NCI-H345 treated with DMSO at 0.1 percent for 48 hours (cell line): ENCODE results near the gene CLCNKA.
"Not testable (repeated sequence)": the region's sequence is repeated elsewhere in the genome, so short reads cannot be mapped to it uniquely, and the experiment has no call there.

Experiments
- DNase-seq: peaks from one replicate; lab custom pipeline; 2025; ENCODE audit not compliant: unreplicated experiment; lab: John Stamatoyannopoulos, UW

Gene CLCNKA

DNA sequence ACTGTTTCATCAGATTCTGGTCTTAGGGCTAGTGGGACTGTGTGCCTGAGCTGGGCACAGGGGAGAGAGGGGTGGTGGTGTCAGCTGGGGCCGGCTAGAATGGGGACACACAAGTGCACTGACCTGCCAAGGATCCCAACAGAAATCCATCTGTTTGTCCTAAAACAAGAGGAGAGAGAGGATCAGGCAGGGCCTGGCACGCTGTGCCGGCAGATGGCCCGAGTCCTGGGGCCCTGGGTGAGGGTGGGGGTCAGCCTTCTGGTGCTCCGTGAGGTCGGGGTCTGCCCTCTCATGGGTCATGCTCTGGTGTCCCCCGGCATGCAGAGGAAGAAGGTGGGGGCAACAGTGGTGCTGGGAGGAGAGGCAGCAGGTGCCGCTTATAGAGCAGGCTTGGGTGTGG is 18.0 kb downstream of the CLCNKA start:
- DNase-seq = not testable (repeated sequence)

DNA sequence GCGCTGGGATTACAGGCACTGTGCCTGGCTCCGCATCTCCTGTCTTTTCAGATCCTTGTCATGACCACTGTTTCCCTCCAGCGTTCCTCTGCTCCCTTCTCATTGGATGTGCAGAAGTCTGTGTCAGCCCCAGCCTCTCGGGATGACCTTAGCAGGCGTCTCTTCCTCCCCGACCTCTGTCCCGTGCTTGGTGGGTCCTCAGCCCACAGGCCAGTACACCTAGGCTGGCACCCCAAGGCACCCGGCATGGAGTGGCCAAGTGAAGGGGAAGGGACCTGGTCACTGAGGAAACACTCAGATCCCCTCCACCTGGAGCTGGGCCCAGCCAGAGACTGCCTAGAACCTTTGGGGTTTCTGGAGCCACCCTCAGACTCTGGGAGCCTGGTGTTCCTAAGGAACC is 19.4 kb downstream of the CLCNKA start:
- no peak for DNase-seq

DNA sequence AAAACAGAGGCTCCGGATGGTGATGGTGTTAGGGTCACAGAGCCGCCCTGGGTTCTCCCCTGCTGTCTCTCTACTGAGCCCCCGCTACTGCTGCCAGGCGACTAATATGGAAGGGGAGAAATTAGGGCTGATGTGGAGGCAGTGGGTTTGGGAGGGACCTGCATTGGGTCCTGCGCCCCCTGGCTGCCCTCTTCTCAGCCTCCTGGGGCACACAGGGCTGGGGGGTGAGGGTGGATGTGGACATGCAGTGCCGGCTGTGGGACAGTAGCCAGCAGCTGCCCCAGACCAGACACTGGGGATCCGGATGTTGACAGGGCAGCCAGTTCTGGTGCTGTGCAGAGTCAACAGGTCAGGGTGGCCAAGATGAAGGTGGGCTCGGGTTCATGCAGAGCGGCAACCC is 20.3 kb downstream of the CLCNKA start:
- DNase-seq = no peak

DNA sequence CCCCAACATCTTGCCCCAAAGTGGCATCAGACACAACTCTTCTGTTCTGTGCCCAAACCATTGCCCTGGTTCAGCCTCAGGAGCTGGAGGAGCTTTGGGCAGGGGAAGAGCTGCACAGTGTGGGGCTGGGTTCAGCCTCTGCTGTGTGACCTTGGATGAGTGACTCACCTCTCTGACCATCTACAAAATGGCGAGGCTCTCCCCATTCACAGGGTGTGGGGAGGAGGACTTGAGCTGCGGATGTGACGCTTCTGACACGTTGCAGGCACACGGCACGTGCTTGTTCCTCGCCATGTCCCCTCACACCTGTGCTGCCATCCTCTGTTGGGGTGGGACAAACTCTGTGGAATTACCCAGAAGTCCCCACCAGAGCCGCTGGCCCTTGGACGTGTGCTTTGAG is 20.8 kb downstream of the CLCNKA start:
- DNase-seq = not testable (repeated sequence)

DNA sequence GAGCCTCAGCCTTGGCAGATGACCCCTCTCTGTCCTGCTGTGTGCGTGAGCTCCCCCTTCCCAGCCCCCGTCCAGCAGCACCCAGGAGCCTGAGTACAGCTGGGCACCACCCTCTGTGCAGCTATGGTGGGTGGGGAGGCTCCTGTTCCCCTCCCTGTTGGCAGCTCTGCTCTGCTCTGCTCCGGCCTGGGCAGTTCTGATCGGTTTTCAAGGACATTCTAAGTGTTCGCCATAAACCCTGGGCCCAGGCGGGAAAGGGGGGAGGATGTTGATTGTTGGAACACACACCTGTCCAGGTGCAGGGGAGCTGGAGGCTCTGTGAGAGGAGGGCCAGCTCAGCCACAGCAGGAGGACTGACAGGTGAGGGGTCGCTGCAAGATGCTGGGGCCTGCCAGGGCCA is 21.7 kb downstream of the CLCNKA start, which contains the start of gene CLCNKB:
CLCNKB (plus strand) TSS at position 262 of the 400 bp plus-strand sequence. CDS start 711 bp downstream, outside the sequence.
- no peak for DNase-seq

DNA sequence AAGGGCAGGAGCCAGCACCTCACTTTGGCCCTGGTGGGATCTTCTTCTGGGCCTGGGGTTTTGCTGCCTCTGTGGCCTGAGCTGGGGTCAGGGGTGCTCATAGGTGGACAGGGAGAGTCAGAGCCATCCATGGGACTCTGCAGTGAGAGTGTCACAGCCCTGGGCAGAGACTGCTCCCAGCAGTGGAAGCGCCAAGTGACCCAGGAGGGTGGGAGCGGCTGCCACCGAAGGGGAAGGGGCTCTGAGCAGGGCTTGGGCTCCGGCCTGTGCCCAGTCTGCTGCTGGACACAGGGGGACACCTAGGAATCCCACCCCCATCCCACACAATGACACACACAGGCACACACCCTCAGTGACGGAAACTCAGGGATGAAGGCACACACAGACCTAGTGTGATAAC is 22.1 kb downstream of the CLCNKA start:
- DNase-seq = no peak

DNA sequence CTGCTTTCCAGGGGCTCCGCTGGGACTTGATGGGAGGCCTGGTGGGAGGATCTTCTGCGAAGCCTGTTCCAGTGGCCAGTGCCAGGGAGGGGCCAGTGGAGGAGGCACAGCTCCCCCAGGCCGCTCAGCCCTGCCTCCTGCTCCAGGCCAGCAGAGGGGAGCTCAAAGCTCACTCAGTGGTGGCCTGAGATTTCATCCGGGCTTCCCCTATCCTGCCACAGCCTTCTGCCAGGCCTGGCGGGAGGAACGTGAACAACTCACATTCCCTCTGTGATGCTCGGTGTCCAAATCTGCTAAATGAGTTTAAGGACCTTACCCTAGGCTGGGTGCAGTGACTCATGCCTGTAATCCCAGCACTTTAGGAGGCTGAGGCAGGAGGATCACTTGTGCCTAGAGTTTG is 25.0 kb downstream of the CLCNKA start:
- no peak for DNase-seq

DNA sequence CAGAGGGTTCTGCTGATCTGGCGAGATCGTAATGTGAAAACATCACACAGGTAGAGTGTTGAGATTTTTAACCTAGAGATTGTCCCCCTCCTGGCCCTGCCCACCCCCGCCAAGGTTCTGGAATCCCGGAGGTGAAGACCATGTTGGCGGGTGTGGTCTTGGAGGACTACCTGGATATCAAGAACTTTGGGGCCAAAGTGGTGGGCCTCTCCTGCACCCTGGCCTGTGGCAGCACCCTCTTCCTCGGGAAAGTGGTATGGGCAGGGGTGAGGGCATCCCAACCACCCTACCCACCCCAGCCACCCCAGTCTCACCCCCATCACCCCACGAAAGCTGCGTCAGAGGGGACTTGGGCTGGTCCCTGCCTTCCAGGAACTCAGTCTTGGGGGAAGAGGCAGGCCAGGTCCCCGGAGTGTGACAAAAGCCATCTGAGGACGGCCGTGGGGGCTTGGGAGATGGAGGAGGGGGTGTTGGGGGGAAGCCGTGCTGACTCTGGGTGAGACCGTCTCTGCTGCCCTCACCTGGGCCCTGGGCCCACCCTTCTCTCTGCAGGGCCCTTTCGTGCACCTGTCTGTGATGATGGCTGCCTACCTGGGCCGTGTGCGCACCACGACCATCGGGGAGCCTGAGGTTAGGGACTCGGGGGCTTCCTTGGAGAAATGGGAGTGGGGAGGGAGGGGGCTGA is 26.1 kb downstream of the CLCNKA start:
- no peak for DNase-seq

DNA sequence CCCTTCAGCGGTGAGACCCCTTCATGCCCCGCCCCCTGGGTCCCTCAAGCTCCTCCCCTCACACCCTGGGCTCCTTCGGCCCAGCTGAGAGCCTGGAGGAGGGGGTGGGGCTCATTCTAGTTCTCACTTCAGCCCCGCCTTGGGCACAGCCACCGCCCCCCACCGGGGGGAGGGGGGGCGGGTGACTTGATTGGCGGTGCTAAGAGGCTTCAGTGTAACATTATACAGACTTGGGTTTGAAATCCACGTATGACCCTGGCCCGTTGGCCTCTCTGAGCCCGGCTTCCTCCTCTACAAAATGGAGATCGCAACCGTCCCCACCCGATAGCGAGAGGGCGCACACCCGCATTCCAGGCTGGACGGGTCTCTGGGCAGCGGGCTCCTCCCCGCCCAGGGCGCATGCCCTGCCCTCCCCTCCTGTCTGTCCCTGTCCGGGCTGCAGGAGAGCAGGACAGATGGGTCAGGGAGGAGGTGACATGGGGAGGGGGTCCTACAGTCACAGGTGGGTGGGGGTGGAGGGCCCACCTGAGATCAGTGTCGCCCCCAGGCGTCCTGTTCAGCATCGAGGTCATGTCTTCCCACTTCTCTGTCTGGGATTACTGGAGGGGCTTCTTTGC is 26.8 kb downstream of the CLCNKA start:
- no peak for DNase-seq

DNA sequence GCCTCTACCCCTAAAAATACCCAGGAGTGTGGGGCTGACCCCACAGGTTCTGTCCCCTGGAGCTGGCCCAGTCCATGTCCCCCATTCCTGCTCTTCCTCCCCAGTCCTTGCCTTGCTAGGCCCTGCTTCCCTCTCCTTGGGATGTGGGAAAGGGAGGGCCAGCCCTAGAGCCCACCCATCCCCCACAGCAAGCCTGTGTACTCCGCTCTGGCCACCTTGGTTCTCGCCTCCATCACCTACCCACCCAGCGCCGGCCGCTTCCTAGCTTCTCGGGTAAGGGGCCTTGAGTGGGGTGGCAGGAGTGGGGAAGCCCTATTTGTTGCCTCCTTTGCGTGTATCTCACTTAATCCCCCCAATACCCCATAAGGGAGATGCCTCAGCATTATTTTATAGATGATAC is 28.5 kb downstream of the CLCNKA start:
- DNase-seq = no peak

DNA sequence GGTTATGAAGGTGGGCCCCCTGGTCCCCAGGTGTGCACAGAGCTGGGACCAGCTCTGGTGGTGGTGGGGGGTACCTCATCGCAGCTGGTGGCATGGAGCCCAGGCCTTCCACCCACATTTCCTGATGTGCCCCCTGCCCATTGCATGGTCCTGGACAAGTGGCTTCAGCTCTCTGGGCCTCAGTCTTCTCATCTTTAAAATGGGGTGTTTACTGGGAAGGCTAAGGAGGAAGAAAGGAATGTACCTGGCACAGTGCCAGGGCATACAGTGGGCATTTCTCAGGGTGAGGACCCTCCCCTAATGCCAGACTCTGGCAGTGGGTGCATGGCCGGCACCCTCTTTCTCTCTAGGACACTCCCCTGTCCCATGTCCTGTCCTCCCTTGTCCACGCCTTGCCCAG is 29.2 kb downstream of the CLCNKA start:
- no peak for DNase-seq

DNA sequence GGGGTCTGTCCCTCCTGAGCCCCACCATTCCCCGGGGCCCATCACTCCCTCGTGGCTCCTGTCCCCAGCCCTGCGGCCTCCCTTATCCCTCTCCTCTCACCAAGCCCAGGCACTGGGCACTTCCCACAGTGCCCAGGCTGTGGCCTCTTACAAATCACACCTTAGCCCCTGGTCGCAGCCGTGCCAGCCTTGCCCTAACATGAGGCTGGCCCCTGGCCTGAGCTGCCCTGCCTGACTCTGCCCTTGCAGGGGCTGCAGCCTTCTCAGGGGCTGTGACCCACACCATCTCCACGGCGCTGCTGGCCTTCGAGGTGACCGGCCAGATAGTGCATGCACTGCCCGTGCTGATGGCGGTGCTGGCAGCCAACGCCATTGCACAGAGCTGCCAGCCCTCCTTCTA is 30.1 kb downstream of the CLCNKA start:
- not testable (repeated sequence) for DNase-seq

DNA sequence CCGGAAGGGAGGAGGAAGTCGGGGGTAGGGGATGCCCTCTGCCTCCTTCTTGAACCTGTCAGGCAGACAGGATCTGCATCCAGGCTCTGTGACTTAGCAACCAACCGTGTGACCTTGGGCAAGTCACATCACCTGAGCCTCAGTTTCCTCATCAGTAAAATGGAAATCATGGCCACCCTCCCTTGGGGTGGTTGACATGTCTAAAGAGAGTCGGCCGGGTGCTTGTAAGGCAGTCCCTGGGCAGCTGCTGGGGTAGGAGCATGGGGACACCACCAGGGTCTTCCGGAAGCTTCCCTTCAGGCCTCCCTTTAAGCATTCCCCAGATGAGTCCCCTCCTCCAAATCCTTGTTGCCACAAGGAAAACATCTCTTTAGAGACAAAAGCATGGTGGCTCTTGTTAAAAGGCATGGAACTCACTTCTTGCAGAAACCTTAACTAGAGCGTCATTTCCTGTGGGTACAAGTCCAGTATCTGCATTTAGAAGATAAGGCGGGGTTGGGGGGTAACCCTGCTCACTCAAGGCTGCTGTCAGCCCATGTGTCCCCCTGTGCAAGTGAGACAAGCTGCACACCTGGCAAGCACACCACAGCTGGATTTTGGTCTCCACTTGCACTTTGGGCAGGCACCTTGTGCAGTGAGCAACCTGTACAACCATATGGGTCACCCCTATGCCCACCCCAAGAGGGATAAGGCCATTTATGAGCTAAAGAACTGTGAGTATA is 32.1 kb downstream of the CLCNKA start:
- no peak for DNase-seq

DNA sequence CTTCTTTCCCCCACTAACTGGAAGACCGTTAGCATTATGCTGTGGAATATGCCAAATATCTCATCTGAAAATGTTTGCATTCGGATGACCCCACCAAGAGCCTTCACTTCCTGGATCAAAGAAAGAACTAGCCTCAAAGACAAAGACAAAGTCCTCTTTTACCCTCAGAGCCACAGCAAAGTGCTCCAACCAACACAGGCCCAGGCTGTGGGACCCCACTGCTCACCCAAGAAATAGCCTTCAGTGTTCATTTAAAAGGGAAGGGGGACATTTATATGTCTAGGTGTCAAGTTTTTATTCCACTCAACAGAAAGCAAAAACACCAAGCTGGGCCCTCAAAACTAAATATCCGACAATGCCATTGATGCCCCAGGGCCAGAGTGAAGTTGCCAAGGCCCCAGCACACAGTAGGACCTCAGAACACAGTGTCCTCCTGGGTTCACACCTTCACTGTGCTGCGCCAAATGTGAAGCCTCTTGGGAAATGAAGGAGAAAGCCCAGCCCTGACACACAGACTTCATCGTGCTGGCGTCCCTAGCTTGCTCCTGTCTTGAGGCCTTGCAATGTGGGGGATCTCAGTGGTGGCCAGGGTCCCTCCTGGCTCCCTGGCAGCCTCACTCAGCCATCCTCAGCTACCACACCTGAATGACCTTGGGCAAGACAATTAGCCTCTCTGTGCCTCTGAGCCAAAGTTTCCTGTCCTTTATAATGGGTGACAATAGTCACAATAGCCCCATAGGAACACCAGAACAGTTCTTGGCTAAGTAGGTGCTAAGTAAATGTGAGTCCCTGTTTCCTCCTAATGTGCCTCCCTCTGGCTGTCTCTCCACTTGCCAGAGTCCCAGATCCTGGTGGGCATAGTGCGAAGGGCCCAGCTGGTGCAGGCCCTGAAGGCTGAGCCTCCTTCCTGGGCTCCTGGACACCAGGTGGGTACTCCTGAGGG is 33.0 kb downstream of the CLCNKA start:
- DNase-seq = no peak

DNA sequence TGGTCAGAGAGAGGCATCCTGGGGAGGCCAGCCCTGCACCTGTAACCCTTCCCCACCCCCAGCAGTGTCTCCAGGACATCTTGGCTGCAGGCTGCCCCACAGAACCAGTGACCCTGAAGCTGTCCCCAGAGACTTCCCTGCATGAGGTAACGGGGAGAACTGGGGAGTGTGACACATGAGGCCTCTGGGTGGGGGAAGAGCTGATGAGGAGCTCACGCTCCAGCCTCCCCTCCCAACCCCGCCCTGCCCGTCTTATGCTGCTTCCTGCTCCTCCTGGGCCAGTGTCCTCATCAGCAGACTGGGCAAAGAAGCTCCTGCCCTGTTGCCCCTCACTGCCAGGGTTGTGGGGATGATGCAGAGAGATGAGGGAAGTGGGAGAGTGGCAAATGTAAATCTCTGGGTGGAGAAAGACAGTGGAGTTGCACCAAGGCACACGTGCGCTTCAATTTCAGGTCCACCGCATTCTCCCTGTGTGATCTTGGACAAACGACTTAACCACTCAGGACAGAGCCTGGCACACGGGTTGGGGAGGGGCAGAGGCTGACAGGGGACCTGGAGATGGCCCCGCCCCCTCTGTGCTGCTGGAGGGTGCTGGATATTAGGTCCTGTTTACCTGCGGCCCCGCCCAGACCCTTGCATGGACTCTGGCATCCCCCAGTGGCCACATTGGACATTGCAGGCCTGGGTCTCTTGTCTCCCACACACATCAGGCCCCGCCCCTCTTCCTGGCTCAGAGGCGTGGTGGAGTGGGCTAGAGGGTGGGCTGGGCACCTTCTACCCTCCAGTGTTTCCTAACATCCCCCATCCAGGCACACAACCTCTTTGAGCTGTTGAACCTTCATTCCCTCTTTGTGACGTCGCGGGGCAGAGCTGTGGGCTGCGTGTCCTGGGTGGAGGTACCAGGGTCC is 34.0 kb downstream of the CLCNKA start:
- DNase-seq = peak; percentile 78

DNA sequence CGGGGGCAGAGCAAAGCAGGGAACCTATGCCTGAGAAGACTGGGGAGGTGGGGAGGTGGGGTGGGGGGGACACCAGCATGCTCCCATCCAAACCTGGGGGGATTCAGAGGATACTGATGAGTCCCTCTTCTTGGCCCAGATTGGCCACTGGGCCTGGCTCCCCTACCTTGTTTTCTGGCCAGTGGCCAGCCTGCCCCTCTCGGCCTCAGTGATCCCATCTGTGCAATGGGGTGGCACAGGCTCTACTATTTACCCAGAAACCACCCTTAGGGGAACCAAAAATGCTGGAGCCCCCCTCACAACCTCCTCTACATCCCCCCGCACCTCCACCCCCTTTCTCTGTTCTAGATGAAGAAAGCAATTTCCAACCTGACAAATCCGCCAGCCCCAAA is 34.7 kb downstream of the CLCNKA start:
- DNase-seq = not testable (repeated sequence)

DNA sequence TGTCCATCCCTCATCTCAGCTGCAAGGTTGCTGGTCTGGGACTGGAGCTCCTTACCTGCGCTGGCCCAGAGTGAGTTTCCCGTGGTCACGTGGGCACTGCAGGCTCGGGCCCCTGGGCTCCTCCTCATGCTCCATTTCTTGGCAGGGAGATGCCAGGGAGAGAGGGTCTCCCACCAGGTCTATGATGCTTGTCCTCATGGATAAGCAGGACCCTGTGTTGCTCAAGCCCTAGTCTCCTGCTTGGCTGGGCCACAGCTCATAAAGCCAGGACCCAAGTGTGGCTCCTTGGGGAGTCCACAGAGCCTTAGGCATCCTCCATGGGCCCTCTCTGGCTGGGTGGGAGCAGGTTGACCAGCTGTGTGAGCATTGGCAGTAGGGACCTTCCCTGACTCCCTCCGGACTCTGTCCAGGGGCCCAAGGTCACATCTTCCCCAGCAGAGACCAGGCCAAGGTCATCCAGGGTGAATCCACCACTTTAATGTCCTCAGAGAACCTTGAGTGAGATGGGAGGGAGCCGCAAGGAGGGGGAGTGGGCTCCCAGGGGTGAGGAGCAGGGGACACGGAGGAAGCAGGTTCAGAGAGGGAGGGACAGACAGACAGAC is 35.6 kb downstream of the CLCNKA start:
- not testable (repeated sequence) for DNase-seq

DNA sequence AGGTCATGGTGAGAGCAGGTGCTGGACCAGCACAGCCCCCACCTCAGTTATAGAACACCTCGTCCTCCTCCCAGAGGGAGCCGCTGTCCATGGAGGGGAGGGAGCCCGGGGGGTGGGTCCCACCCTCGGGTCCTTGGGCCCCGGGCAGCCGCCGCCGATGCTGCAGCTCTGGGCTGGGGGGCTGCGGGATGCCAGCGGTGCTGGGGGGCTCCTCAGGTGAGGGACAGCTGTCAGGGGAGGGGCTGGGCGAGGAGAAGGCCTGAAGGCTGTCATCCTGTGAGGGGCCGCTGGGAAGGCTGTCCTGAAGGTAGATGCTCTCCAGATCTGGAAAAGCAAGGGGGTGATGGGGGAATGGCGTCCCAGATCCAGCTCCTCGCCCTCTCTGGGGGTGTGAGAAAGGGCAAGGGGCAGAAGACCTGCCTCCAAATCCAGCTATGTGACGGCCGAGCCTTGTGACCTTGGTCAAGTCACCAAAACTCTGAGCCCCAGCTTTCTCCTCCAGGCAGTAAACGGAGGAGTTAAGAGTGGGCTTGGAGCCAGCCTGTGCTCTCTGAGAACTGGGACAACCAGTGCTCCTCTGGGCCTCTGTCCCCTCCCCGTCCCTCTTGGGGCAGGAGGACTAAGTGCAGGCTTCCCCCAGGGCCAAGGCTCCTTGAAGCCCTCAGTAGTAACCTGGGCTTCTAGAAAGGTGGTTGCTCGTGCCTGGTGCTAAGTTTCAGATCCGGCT is 36.7 kb downstream of the CLCNKA start:
- DNase-seq = not testable (repeated sequence)

DNA sequence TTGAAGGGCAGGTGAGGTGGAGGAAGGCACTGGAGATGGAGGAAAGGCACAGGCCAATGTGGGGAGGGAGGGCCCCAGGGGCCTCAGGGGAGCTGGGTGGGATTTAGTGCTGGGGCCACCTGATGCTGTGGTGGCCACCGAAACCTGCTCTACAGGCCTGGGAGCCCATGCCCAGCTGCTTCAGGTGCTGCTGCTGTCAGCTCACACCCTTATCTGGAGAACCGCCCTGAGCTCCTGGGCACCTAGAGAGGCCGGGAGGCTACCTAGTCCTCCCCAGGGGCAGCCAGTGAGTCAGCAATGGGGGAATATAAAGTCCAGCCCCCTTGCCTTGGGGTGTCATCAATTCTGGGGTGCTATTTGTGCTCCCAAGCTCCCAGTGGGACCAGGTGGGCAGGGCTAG is 39.4 kb downstream of the CLCNKA start:
- DNase-seq = no peak
